AG20443 (cell line): ENCODE results near the gene IGFBP5.

ENCODE experiments used
- DNase-seq: peaks from one replicate; pipeline ENCODE4 v3.0.0; 2012; ENCODE audit warnings: low spot score, mixed read lengths

The IGFBP5 gene

GRCh38 chr2:216695401-216695821 lies at the start of gene IGFBP5:
TSS of gene IGFBP5 (minus strand) at chr2:216695549. CDS start at chr2:216694775, 774 bp downstream.
- DNase-seq: peak; percentile 53

GRCh38 chr2:216743781-216744180 lies 48.4 kb upstream of the IGFBP5 start:
- DNase-seq: no peak

- no peak for DNase-seq
These were observed 47.1 kb upstream of the IGFBP5 start for GRCh38 chr2:216742411-216742810.

GRCh38 chr2:216741223-216741593 lies 45.9 kb upstream of the IGFBP5 start:
- no peak for DNase-seq

GRCh38 chr2:216740557-216741222 lies 45.3 kb upstream of the IGFBP5 start:
- no peak for DNase-seq

- no peak for DNase-seq
These were observed 43.7 kb upstream of the IGFBP5 start for GRCh38 chr2:216739035-216739434.

GRCh38 chr2:216737676-216738075 lies 42.3 kb upstream of the IGFBP5 start:
- DNase-seq: no peak

GRCh38 chr2:216736326-216736725 lies 41.0 kb upstream of the IGFBP5 start:
- no peak for DNase-seq

GRCh38 chr2:216735668-216736067 lies 40.3 kb upstream of the IGFBP5 start:
- no peak for DNase-seq

- DNase-seq: peak; percentile 53
These were observed 39.7 kb upstream of the IGFBP5 start for GRCh38 chr2:216735086-216735485.

- DNase-seq: no peak
These were observed 37.7 kb upstream of the IGFBP5 start for GRCh38 chr2:216733046-216733445.

- no peak for DNase-seq
These were observed 37.0 kb upstream of the IGFBP5 start for GRCh38 chr2:216732334-216732733.

GRCh38 chr2:216731465-216731864 lies 36.1 kb upstream of the IGFBP5 start:
- no peak for DNase-seq

GRCh38 chr2:216730871-216731270 lies 35.5 kb upstream of the IGFBP5 start:
- DNase-seq: no peak

GRCh38 chr2:216727346-216728122 lies 32.2 kb upstream of the IGFBP5 start:
- DNase-seq: no peak

GRCh38 chr2:216724190-216724589 lies 28.8 kb upstream of the IGFBP5 start:
- no peak for DNase-seq

GRCh38 chr2:216721141-216721540 lies 25.8 kb upstream of the IGFBP5 start:
- DNase-seq: no peak

- no peak for DNase-seq
These were observed 25.4 kb upstream of the IGFBP5 start for GRCh38 chr2:216720722-216721121.

- no peak for DNase-seq
These were observed 22.7 kb upstream of the IGFBP5 start for GRCh38 chr2:216717907-216718615.

- peak; percentile 32 for DNase-seq
These were observed 22.1 kb upstream of the IGFBP5 start for GRCh38 chr2:216717491-216717901.

GRCh38 chr2:216716109-216716508 lies 20.8 kb upstream of the IGFBP5 start:
- no peak for DNase-seq

- no peak for DNase-seq
These were observed 20.1 kb upstream of the IGFBP5 start for GRCh38 chr2:216715402-216715974.

GRCh38 chr2:216714376-216714775 lies 19.0 kb upstream of the IGFBP5 start:
- DNase-seq: peak; percentile 33
